ENCODE results near the gene TAF1D.
"Not testable (repeated sequence)": the region's sequence is repeated elsewhere in the genome, so short reads cannot be mapped to it uniquely, and the experiment has no call there.

The TAF1D gene

GRCh38 chr11:93741094-93741881 lies at the start of gene TAF1D, which contains the start of gene C11orf54:
TSS of gene TAF1D (minus strand) at chr11:93741495. CDS start at chr11:93739304, 2,191 bp downstream.
TSS of gene C11orf54 (plus strand) at chr11:93741672. CDS start at chr11:93747394, 5,722 bp downstream.
- peak; percentile 98 for DNase-seq

- DNase-seq = no peak
These were observed 43.7 kb upstream of the TAF1D start for GRCh38 chr11:93784935-93785360.

GRCh38 chr11:93784145-93784934 lies 43.0 kb upstream of the TAF1D start, which contains the start of gene MED17:
TSS of gene MED17 (plus strand) at chr11:93784282. CDS start at chr11:93784514, 232 bp downstream.
- peak; percentile 88 for DNase-seq

- no peak for DNase-seq
These were observed 42.5 kb upstream of the TAF1D start for GRCh38 chr11:93783765-93784144.

- DNase-seq = no peak
These were observed 42.1 kb upstream of the TAF1D start for GRCh38 chr11:93783362-93783761.

- DNase-seq = no peak
These were observed 34.0 kb upstream of the TAF1D start for GRCh38 chr11:93775289-93775688.

- not testable (repeated sequence) for DNase-seq
These were observed 33.3 kb upstream of the TAF1D start for GRCh38 chr11:93774560-93774959.

- DNase-seq = no peak
These were observed 32.4 kb upstream of the TAF1D start for GRCh38 chr11:93773601-93774200.

GRCh38 chr11:93773045-93773477 lies 31.8 kb upstream of the TAF1D start:
- no peak for DNase-seq

- no peak for DNase-seq
These were observed 30.8 kb upstream of the TAF1D start for GRCh38 chr11:93772123-93772522.

GRCh38 chr11:93770160-93770559 lies 28.9 kb upstream of the TAF1D start:
- no peak for DNase-seq

GRCh38 chr11:93767018-93767417 lies 25.7 kb upstream of the TAF1D start:
- DNase-seq = no peak

GRCh38 chr11:93766504-93766903 lies 25.2 kb upstream of the TAF1D start:
- DNase-seq = no peak

GRCh38 chr11:93765551-93765950 lies 24.3 kb upstream of the TAF1D start:
- no peak for DNase-seq

GRCh38 chr11:93761910-93762309 lies 20.6 kb upstream of the TAF1D start:
- DNase-seq = no peak

- not testable (repeated sequence) for DNase-seq
These were observed 17.8 kb upstream of the TAF1D start for GRCh38 chr11:93759123-93759522.

- DNase-seq = no peak
These were observed 16.9 kb upstream of the TAF1D start for GRCh38 chr11:93757924-93758865.

GRCh38 chr11:93757301-93757700 lies 16.0 kb upstream of the TAF1D start:
- no peak for DNase-seq

- DNase-seq = no peak
These were observed 15.5 kb upstream of the TAF1D start for GRCh38 chr11:93756748-93757147.

GRCh38 chr11:93753241-93753640 lies 11.9 kb upstream of the TAF1D start:
- DNase-seq = no peak

- DNase-seq = no peak
These were observed 9.7 kb upstream of the TAF1D start for GRCh38 chr11:93751001-93751400.

- DNase-seq = no peak
These were observed 5.8 kb upstream of the TAF1D start for GRCh38 chr11:93747122-93747521.

All from CD4-positive, alpha-beta T cell treated with Interleukin-4 for 1 hour (primary cell).